Neural progenitor cell (in vitro differentiated cells): ENCODE results near the gene SLC43A2. TPM values are rescaled to one million over a fixed set of nuclear protein-coding genes. Genes with fewer than 3 reads are reported as not detected.

ENCODE experiments used
- DNase-seq: peaks from one replicate; pipeline ENCODE4 v3.0.0-alpha.2; 2016; ENCODE audit warnings: low spot score
- H2AFZ ChIP-seq: fragments of 200-600 bp; sonication (generic); replicated peaks from 2 replicates; pipeline ENCODE4 v1.6.1; 2016; ENCODE audit warnings: antibody characterized with exemption
- H3F3A ChIP-seq: fragments of 200-600 bp; sonication (generic); 2 replicates; pipeline ENCODE4 v1.6.1; 2016; ENCODE audit warnings: antibody characterized with exemption, low read depth
- H3K27ac ChIP-seq: fragments of 200-600 bp; sonication (generic); 2 replicates; pipeline ENCODE4 v1.5.1; 2016; ENCODE audit warnings: mild to moderate bottlenecking
- H3K27me3 ChIP-seq: fragments of 200-600 bp; sonication (generic); 2 replicates; pipeline ENCODE4 v1.6.1; 2016; ENCODE audit warnings: mild to moderate bottlenecking, moderate library complexity
- H3K36me3 ChIP-seq: fragments of 200-600 bp; sonication (generic); 2 replicates; pipeline ENCODE4 v1.5.1; 2016
- H3K4me1 ChIP-seq: fragments of 200-600 bp; sonication (generic); 2 replicates; pipeline ENCODE4 v1.6.1; 2016; ENCODE audit warnings: mixed run types
- H3K4me2 ChIP-seq: fragments of 200-600 bp; sonication (generic); 2 replicates; pipeline ENCODE4 v1.6.1; 2016
- H3K4me3 ChIP-seq: fragments of 200-600 bp; sonication (generic); 2 replicates; pipeline ENCODE4 v1.5.1; 2016
- H3K79me2 ChIP-seq: fragments of 200-600 bp; sonication (generic); 2 replicates; pipeline ENCODE4 v1.6.1; 2016; ENCODE audit warnings: low read depth
- H3K9ac ChIP-seq: fragments of 200-600 bp; sonication (generic); 2 replicates; pipeline ENCODE4 v1.6.1; 2016
- H3K9me3 ChIP-seq: fragments of 200-600 bp; sonication (generic); 2 replicates; pipeline ENCODE4 v1.5.1; 2016; ENCODE audit warnings: low read depth
- H4K20me1 ChIP-seq: fragments of 200-600 bp; sonication (generic); 2 replicates; pipeline ENCODE4 v1.6.1; 2016; ENCODE audit warnings: low read depth
- H3K27ac Mint-ChIP-seq: 3 replicates; pipeline ENCODE4 v1.8.0; 2021; ENCODE audit warnings: mixed read lengths
- H3K27me3 Mint-ChIP-seq: 2 replicates; pipeline ENCODE4 v1.8.0; 2022; ENCODE audit warnings: low read depth, mild to moderate bottlenecking, inconsistent platforms, moderate library complexity, mixed read lengths; ENCODE audit not compliant: insufficient read depth
- H3K36me3 Mint-ChIP-seq: 3 replicates; pipeline ENCODE4 v1.8.0; 2021; ENCODE audit warnings: mixed read lengths
- H3K4me1 Mint-ChIP-seq: 3 replicates; pipeline ENCODE4 v1.8.0; 2021; ENCODE audit warnings: mixed read lengths
- H3K4me3 Mint-ChIP-seq: 3 replicates; pipeline ENCODE4 v1.8.0; 2021; ENCODE audit warnings: mild to moderate bottlenecking, moderate library complexity, mixed read lengths
- H3K9me3 Mint-ChIP-seq: 3 replicates; pipeline ENCODE4 v1.8.0; 2020; ENCODE audit warnings: mixed read lengths
- EZH2 ChIP-seq: fragments of 200-600 bp; sonication (generic); IDR thresholded peaks from 2 replicates; pipeline ENCODE4 v1.6.1; 2017; ENCODE audit warnings: antibody characterized with exemption, mild to moderate bottlenecking, moderate library complexity
- EZH2phosphoT487 ChIP-seq: fragments of 200-600 bp; sonication (generic); IDR thresholded peaks from 2 replicates; pipeline ENCODE4 v1.6.1; 2017; ENCODE audit warnings: antibody characterized with exemption
- total RNA-seq: library from RNA; depleted of rRNA; stranded (reverse); fragments of >200 nt; gene quantifications from 2 replicates; pipeline ENCODE4 v1.2.3, GENCODE V29; 2015; ENCODE audit warnings: low replicate concordance
- TF ChIP-seq, protein P1 (sequence below): fragments of 200-600 bp; sonication (generic); IDR thresholded peaks from 2 replicates; pipeline ENCODE4 v1.5.1; 2017; ENCODE audit warnings: antibody characterized with exemption, mild to moderate bottlenecking

SLC43A2 gene
- total RNA-seq, 1 donor from 2014 or later, result 6.8 TPM

- no peak for DNase-seq
- no peak overlapping the region for H3K4me3 ChIP-seq
These were observed 11.9 kb upstream of the SLC43A2 start for GRCh38 chr17:1640329-1641064.

GRCh38 chr17:1639549-1640180 lies 11.0 kb upstream of the SLC43A2 start:
- Histone ChIP-seq H3K9ac (no peak overlapping the region), H3K9me3 (no peaks in the 10 kb centered on the region), H4K20me1 (no peaks in the 10 kb centered on the region), H3K4me2 (no peak overlapping the region), H3K79me2 (no peaks in the 10 kb centered on the region), H3K27me3 (peaks cover 23% of the 10 kb centered on the region), H3K27ac (no peak overlapping the region), H3F3A (peaks cover 29% of the 10 kb centered on the region), H3K4me3 (no peak overlapping the region), H2AFZ (no peak overlapping the region), H3K36me3 (no peaks in the 10 kb centered on the region), H3K4me1 (peaks cover 14% of the 10 kb centered on the region)
- no peak overlapping the region for H3K4me3 Mint-ChIP-seq
- peak; percentile 64 for DNase-seq
- H3K9me3 Mint-ChIP-seq, result no peaks in the 10 kb centered on the region
- H3K27ac Mint-ChIP-seq, result peak overlapping the region; percentile 74
- peaks cover 35% of the 10 kb centered on the region for H3K4me1 Mint-ChIP-seq
- TF ChIP-seq, protein P1, sequence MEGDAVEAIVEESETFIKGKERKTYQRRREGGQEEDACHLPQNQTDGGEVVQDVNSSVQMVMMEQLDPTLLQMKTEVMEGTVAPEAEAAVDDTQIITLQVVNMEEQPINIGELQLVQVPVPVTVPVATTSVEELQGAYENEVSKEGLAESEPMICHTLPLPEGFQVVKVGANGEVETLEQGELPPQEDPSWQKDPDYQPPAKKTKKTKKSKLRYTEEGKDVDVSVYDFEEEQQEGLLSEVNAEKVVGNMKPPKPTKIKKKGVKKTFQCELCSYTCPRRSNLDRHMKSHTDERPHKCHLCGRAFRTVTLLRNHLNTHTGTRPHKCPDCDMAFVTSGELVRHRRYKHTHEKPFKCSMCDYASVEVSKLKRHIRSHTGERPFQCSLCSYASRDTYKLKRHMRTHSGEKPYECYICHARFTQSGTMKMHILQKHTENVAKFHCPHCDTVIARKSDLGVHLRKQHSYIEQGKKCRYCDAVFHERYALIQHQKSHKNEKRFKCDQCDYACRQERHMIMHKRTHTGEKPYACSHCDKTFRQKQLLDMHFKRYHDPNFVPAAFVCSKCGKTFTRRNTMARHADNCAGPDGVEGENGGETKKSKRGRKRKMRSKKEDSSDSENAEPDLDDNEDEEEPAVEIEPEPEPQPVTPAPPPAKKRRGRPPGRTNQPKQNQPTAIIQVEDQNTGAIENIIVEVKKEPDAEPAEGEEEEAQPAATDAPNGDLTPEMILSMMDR, result no peak
- TF ChIP-seq EZH2phosphoT487 (no peak), EZH2 (no peak)
- peaks cover 19% of the 10 kb centered on the region for H3K27me3 Mint-ChIP-seq
- H3K36me3 Mint-ChIP-seq, result peaks cover 2% of the 10 kb centered on the region

More at GRCh38 chr17:1640329-1641064, 11.9 kb upstream of the SLC43A2 start:
- no peaks in the 10 kb centered on the region for H3K79me2 ChIP-seq
- peaks cover 31% of the 10 kb centered on the region for H3K27me3 ChIP-seq
- H3K36me3 ChIP-seq, result no peaks in the 10 kb centered on the region
- H2AFZ ChIP-seq, result no peak overlapping the region
- no peak overlapping the region for H3K27ac ChIP-seq
- Mint-ChIP-seq H3K36me3 (peaks cover 2% of the 10 kb centered on the region), H3K4me1 (peaks cover 40% of the 10 kb centered on the region), H3K27me3 (peaks cover 18% of the 10 kb centered on the region), H3K27ac (peak overlapping the region; percentile 34), H3K9me3 (no peaks in the 10 kb centered on the region), H3K4me3 (peak overlapping the region; percentile 54)
- H4K20me1 ChIP-seq, result no peaks in the 10 kb centered on the region
- H3K9me3 ChIP-seq, result no peaks in the 10 kb centered on the region
- TF ChIP-seq EZH2phosphoT487, result no peak
- TF ChIP-seq, protein P1, result no peak
- TF ChIP-seq EZH2, result no peak
- H3K4me2 ChIP-seq, result no peak overlapping the region
- peaks cover 29% of the 10 kb centered on the region for H3F3A ChIP-seq
- peaks cover 16% of the 10 kb centered on the region for H3K4me1 ChIP-seq
- H3K9ac ChIP-seq, result no peak overlapping the region

GRCh38 chr17:1638624-1639300 lies 10.1 kb upstream of the SLC43A2 start:
- Histone ChIP-seq H3K9me3 (no peaks in the 10 kb centered on the region), H3K36me3 (no peaks in the 10 kb centered on the region), H3K4me2 (peak overlapping the region; percentile 62), H3K4me1 (peaks cover 14% of the 10 kb centered on the region), H3K27ac (no peak overlapping the region), H3K79me2 (no peaks in the 10 kb centered on the region), H4K20me1 (no peaks in the 10 kb centered on the region), H3K27me3 (peaks cover 14% of the 10 kb centered on the region), H3K4me3 (no peak overlapping the region), H2AFZ (peak overlapping the region; percentile 84), H3F3A (peaks cover 21% of the 10 kb centered on the region), H3K9ac (no peak overlapping the region)
- H3K27ac Mint-ChIP-seq, result peak overlapping the region; percentile 95
- H3K27me3 Mint-ChIP-seq, result peaks cover 14% of the 10 kb centered on the region
- peaks cover 30% of the 10 kb centered on the region for H3K4me1 Mint-ChIP-seq
- no peaks in the 10 kb centered on the region for H3K36me3 Mint-ChIP-seq
- TF ChIP-seq, protein P1, result no peak
- TF ChIP-seq EZH2phosphoT487 (no peak), EZH2 (no peak)
- no peak for DNase-seq
- no peaks in the 10 kb centered on the region for H3K9me3 Mint-ChIP-seq
- peak overlapping the region; percentile 43 for H3K4me3 Mint-ChIP-seq
